AG10803 (cell line): ENCODE data around the gene ZNF280B.

Source experiments
- DNase-seq: peaks from one replicate; pipeline ENCODE4 v3.0.0; 2010; ENCODE audit warnings: low read depth
- H3K4me3 ChIP-seq: 2 replicates; pipeline ENCODE4 v1.5.1; 2011; ENCODE audit warnings: mild to moderate bottlenecking, low read length, control low read depth
- CTCF ChIP-seq: conservative IDR thresholded peaks from 2 replicates; pipeline ENCODE4 v1.5.1; 2011; ENCODE audit warnings: mild to moderate bottlenecking, low read length, control low read depth, inconsistent platforms

The ZNF280B gene

GRCh38 chr22:22553735-22554586 is 45.4 kb upstream of the ZNF280B start:
- no peak overlapping the region for H3K4me3 ChIP-seq
- no peak for DNase-seq
- no peak for TF ChIP-seq CTCF

- H3K4me3 ChIP-seq, result no peak overlapping the region
- DNase-seq, result no peak
- no peak for TF ChIP-seq CTCF
Measured at GRCh38 chr22:22553141-22553540, 44.6 kb upstream of the ZNF280B start.

GRCh38 chr22:22552630-22553029 is 44.1 kb upstream of the ZNF280B start:
- no peak overlapping the region for H3K4me3 ChIP-seq
- TF ChIP-seq CTCF, result no peak
- no peak for DNase-seq

- H3K4me3 ChIP-seq, result no peak overlapping the region
- TF ChIP-seq CTCF, result no peak
- no peak for DNase-seq
Measured at GRCh38 chr22:22550789-22551434, 42.4 kb upstream of the ZNF280B start.

GRCh38 chr22:22548910-22549309 is 40.4 kb upstream of the ZNF280B start:
- H3K4me3 ChIP-seq, result no peak overlapping the region
- TF ChIP-seq CTCF, result no peak
- DNase-seq, result no peak

GRCh38 chr22:22548317-22548716 is 39.8 kb upstream of the ZNF280B start:
- no peak for DNase-seq
- no peak for TF ChIP-seq CTCF
- H3K4me3 ChIP-seq, result no peak overlapping the region

- no peak for DNase-seq
- H3K4me3 ChIP-seq, result no peak overlapping the region
- TF ChIP-seq CTCF, result no peak
Measured at GRCh38 chr22:22547692-22548300, 39.3 kb upstream of the ZNF280B start.
